Middle frontal gyrus (tissue), 1 donor: ENCODE measurements around the gene TMED6.
"Not testable (repeated sequence)": the region's sequence is repeated elsewhere in the genome, so short reads cannot be mapped to it uniquely, and the experiment has no call there.

ENCODE experiments used
- DNase-seq: peaks from one replicate; pipeline ENCODE4 v3.0.0-alpha.2; 2015; ENCODE audit warnings: low spot score; ENCODE audit errors: extremely low spot score

The TMED6 gene

DNA sequence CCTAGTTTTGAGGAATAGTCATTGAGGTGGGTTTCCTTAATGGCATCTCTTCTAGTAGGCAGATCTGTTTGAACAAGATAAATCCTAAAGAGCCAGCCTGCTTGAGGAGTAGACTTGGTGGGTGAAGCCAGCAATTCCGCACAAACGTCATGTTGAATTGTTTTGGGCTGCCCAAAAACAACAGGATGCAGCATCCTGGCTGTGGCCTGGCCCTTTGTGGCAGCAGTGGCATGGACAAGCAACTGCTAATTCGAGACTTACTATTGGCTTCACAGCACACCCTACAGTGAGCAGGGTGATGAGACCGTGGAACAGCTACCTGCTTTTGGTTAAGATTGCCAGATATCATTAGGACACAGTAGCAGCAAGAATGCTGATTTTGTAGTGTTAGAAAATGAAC is 49.7 kb downstream of the TMED6 start:
- DNase-seq, result no peak

DNA sequence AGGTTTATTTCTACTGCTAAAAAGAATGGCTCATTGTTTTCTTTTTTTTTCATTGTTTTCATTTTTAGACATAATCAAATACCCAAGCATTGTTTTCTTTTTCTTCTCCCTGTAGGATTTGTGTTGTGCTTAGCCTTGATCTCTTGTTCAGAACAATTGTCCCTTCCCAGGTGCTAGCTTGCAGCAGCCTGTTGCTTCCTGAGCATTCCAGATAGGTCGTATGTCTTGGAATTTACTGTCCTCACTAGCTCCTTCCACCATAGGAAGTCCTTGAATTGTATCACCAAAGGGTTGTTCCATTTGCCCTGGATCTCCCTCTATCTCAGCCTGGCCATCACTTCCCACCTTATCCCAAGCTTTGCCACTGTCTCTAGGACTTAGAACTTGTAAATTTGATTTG is 50.4 kb downstream of the TMED6 start:
- no peak for DNase-seq

DNA sequence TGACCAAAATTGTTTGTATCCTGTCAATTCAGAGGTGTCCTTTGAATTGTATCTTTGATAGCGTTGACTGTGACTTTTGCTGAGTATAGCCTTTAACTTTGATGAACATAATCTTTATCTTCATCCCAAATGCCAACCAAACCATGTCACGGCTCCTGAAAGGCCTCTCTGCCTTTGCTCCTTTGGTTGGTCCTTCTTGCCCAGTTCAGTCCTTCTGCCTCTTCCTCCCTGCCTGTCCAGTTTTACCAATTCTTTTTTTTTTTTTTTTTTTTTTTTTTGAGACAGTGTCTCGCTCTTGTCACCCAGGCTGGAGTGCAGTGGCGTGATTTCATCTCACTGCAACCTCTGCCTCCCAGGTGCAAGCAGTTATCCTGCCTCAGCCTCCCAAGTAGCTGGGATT is 53.3 kb downstream of the TMED6 start:
- no peak for DNase-seq

DNA sequence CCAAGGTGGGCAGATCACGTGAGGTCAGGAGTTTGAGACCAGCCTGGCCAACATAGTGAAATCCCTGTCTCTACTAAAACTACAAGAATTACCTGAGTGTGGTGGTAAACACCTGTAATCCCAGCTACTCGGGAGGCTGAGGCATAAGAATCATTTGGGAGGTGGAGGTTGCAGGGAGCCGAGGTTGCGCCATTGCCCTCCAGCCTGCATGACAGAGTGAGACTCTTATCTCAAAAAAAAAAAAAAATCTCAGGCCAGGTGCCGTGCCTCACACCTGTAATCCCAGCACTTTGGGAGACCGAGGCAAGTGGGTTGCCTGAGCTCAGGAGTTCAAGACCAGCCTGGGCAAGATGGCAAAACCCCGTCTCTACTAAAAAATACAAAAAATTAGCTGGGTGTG is 54.8 kb downstream of the TMED6 start:
- not testable (repeated sequence) for DNase-seq

DNA sequence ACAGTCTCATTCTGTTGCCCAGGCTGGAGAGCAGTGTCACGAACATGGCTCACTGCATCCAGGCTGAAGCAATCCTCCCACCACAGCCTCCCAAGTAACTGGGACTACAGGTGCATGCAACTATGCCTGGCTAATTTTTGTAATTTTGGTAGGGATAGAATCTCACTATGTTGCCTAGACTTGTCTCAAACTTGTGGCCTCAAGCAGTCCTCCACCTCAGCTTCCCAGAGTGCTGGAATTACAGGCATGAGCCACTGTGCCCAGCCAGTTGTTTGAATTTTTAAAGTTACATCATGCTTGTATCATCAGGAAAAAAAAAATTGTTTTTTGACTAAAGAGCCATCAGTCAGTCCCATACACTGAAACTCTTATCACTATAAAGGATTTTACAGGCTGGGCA is 57.5 kb downstream of the TMED6 start:
- DNase-seq, result no peak

DNA sequence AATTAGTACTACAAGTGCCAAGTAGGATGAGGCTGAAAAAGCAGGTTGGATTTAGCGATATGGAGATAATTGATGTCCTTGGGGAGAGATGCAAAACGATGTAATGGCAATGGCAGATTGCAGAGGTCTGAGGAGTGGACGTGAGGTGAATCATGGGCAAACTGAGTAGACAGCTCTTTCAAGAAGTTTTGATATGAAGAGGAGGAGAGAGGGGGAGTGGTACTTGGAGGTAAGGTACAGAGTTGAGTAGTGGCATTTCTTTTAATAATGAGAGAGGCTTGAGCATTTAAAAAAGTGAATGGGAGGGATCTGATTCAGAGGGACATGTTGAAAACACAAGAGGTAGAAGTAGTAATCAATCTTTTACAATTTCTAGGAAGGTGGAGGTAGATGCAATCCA is 58.2 kb downstream of the TMED6 start:
- DNase-seq, result no peak
